ENCODE measurements around the gene NELFB. TPM values are rescaled to one million over a fixed set of nuclear protein-coding genes. Genes with fewer than 3 reads are reported as not detected.

NELFB gene
- total and polyA plus RNA-seq, 9 of the 15 experiments (the other 6 are each of a cell fraction or from before 2014, with no cell fraction given): 0.24 to 84.0 (median 29.7) TPM

DNA sequence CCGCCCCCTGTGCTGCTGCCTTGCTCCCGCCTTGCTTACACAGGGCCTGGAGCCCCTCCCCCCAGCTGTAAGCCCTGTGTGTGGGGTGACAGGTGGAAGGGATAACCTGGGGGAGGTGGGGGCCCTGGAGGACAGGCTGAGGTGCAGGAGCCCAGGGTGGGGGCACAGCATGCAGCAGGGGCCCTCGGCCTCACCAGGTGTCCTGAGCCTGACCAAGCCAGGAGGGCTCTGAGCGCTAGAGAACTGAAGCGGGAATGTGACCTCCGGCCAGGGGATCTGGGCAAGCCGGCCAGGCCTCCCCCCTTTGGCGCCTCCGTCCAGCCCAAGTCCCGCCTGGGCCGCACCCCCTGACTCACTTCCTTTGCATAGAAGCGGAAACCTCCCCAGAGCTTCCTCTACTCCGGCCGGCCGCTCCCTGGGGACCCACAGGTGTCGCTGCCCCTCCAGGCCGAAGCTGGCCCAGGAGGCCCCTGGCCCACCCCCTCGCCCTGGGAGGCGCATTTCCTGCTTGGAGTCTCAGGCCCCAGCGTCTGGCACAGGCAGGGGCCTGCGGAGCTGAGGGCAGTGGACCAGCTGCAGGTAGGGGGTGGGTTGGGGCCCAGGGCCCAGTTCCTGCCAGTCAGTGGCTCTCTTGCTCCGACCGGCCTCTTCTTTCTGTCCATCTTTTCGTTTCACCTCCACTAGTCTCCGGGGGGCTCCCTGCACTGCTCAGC is 22.4 kb downstream of the NELFB start, which contains the start of gene TOR4A (continued):
- TF ChIP-seq, protein P1, sequence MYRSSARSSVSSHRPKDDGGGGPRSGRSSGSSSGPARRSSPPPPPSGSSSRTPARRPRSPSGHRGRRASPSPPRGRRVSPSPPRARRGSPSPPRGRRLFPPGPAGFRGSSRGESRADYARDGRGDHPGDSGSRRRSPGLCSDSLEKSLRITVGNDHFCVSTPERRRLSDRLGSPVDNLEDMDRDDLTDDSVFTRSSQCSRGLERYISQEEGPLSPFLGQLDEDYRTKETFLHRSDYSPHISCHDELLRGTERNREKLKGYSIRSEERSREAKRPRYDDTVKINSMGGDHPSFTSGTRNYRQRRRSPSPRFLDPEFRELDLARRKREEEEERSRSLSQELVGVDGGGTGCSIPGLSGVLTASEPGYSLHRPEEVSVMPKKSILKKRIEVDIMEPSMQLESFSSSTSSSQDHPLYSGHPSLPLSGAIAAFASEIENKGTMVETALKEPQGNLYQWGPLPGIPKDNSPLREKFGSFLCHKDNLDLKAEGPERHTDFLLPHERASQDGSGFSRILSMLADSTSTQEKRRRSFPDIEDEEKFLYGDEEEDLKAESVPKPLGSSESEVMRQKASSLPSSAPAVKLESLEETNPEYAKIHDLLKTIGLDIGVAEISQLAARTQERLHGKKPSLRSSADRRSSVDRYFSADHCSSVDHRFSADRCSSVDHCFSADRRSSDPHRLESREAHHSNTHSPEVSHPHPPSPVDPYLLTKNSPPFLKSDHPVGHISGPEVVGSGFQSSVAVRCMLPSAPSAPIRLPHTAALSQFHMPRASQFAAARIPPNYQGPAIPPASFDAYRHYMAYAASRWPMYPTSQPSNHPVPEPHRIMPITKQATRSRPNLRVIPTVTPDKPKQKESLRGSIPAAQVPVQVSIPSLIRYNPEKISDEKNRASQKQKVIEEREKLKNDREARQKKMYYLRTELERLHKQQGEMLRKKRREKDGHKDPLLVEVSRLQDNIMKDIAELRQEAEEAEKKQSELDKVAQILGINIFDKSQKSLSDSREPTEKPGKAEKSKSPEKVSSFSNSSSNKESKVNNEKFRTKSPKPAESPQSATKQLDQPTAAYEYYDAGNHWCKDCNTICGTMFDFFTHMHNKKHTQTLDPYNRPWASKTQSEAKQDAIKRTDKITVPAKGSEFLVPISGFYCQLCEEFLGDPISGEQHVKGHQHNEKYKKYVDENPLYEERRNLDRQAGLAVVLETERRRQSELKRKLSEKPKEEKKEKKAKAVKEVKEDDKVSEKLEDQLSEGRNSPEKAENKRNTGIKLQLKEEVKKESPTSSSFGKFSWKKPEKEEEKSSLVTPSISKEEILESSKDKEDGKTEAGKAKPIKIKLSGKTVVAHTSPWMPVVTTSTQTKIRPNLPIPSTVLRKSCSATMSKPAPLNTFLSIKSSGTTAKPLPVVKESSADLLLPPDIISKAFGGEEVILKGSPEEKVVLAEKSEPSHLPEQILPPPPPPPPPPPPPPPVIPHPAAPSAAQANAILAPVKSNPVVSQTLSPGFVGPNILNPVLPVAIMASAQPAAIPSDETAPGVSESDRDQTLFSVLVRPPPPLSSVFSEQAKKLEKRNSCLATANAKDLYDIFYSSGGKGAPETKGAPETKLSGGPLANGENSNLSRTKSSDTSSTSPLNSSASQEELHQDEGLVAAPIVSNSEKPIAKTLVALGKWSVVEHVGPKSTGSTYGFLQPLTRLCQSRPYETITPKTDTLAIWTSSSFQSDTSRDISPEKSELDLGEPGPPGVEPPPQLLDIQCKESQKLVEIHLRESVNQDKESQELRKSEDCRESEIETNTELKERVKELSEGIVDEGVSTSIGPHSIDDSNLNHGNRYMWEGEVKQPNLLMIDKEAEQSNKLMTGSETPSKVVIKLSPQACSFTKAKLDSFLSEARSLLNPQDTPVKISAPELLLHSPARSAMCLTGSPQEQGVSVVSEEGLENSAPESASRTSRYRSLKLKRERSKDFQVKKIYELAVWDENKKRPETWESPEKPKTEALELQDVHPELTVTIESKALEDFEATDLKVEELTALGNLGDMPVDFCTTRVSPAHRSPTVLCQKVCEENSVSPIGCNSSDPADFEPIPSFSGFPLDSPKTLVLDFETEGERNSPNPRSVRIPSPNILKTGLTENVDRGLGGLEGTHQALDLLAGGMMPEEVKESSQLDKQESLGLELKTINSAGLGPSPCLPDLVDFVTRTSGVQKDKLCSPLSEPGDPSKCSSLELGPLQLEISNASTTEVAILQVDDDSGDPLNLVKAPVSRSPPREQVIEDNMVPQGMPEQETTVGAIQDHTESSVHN (IDR thresholded peaks at IDR 0.05; ENCODE audit: borderline replicate concordance in 1 of 2, low read depth in 1 of 2): peak in 1 of 2 experiments; percentile 55; a peak in 1 of 4 replicates
- TF ChIP-seq GABPB1 (CRISPR knock-in tag; IDR thresholded peaks at IDR 0.05) (peak; percentile 77; the same call in 1 of the 2 replicates), POLR3A (IDR thresholded peaks at IDR 0.05; ENCODE audit: borderline replicate concordance, extremely low read depth, insufficient read depth, insufficient read length) (no peak), EWSR1 (IDR thresholded peaks at IDR 0.05; ENCODE audit: borderline replicate concordance, low read depth, partially characterized antibody) (no peak), PHTF2 (CRISPR knock-in tag; IDR thresholded peaks at IDR 0.05) (no peak), HDAC2 (IDR thresholded peaks at IDR 0.05) (peak; percentile 64; the same call in 1 of the 2 replicates), ZNF184 (CRISPR knock-in tag; IDR thresholded peaks at IDR 0.05) (no peak), EP300 (IDR thresholded peaks at IDR 0.05; ENCODE audit: low read length) (peak; percentile 47; the same call in 1 of the 2 replicates)
- TF ChIP-seq, protein P2, sequence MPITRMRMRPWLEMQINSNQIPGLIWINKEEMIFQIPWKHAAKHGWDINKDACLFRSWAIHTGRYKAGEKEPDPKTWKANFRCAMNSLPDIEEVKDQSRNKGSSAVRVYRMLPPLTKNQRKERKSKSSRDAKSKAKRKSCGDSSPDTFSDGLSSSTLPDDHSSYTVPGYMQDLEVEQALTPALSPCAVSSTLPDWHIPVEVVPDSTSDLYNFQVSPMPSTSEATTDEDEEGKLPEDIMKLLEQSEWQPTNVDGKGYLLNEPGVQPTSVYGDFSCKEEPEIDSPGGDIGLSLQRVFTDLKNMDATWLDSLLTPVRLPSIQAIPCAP (CRISPR knock-in tag; IDR thresholded peaks at IDR 0.05; ENCODE audit: borderline replicate concordance): no peak
- TF ChIP-seq, protein P3, sequence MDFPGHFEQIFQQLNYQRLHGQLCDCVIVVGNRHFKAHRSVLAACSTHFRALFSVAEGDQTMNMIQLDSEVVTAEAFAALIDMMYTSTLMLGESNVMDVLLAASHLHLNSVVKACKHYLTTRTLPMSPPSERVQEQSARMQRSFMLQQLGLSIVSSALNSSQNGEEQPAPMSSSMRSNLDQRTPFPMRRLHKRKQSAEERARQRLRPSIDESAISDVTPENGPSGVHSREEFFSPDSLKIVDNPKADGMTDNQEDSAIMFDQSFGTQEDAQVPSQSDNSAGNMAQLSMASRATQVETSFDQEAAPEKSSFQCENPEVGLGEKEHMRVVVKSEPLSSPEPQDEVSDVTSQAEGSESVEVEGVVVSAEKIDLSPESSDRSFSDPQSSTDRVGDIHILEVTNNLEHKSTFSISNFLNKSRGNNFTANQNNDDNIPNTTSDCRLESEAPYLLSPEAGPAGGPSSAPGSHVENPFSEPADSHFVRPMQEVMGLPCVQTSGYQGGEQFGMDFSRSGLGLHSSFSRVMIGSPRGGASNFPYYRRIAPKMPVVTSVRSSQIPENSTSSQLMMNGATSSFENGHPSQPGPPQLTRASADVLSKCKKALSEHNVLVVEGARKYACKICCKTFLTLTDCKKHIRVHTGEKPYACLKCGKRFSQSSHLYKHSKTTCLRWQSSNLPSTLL (IDR thresholded peaks at IDR 0.05): no peak
- TF ChIP-seq, protein P4, sequence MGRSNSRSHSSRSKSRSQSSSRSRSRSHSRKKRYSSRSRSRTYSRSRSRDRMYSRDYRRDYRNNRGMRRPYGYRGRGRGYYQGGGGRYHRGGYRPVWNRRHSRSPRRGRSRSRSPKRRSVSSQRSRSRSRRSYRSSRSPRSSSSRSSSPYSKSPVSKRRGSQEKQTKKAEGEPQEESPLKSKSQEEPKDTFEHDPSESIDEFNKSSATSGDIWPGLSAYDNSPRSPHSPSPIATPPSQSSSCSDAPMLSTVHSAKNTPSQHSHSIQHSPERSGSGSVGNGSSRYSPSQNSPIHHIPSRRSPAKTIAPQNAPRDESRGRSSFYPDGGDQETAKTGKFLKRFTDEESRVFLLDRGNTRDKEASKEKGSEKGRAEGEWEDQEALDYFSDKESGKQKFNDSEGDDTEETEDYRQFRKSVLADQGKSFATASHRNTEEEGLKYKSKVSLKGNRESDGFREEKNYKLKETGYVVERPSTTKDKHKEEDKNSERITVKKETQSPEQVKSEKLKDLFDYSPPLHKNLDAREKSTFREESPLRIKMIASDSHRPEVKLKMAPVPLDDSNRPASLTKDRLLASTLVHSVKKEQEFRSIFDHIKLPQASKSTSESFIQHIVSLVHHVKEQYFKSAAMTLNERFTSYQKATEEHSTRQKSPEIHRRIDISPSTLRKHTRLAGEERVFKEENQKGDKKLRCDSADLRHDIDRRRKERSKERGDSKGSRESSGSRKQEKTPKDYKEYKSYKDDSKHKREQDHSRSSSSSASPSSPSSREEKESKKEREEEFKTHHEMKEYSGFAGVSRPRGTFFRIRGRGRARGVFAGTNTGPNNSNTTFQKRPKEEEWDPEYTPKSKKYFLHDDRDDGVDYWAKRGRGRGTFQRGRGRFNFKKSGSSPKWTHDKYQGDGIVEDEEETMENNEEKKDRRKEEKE (IDR thresholded peaks at IDR 0.05; ENCODE audit: borderline replicate concordance in 1 of 2, control insufficient read depth in 1 of 2, low read depth in 2 of 2, low read length in 1 of 2): peak in 1 of 2 experiments; percentile 62; a peak in 1 of 4 replicates
